Measurements from ENCODE around the gene DIDO1. TPM values are rescaled to one million over a fixed set of nuclear protein-coding genes. Genes with fewer than 3 reads are reported as not detected.

The DIDO1 gene
- total RNA-seq, 2 donors from 2014 or later: 34.7 to 37.5 TPM

DNA sequence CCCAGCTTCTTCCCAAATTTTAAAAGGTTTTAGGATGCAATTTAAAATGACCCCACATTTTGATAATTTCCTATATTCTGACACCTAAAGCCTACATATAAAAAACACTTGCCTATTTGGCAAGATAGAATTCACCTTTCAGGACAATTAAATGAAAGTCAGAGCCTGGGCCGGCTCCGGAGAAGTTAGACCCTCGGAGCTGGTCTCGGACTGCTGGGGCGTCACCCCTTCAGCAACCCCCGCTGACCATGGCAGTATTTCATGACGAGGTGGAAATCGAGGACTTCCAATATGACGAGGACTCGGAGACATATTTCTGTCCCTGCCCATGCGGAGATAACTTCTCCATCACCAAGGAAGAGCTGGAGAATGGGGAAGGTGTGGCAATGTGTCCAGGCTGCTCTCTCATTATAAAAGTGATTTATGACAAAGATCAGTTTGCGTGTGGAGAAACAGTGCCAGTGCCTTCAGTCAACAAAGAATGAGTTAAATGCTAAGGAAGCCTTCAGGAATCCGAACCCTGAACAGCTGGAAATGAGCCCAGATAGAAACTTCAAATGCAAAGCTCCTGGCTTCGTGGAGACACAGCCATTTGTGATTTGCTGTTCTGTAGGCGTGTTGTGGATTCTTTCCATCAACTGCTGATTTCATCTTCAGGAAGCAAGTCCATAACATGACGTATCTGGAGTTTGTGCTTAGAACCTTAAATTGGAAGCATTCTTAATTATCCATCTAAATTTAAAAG is 80.7 kb downstream of the DIDO1 start:
- TF ChIP-seq, protein P1, sequence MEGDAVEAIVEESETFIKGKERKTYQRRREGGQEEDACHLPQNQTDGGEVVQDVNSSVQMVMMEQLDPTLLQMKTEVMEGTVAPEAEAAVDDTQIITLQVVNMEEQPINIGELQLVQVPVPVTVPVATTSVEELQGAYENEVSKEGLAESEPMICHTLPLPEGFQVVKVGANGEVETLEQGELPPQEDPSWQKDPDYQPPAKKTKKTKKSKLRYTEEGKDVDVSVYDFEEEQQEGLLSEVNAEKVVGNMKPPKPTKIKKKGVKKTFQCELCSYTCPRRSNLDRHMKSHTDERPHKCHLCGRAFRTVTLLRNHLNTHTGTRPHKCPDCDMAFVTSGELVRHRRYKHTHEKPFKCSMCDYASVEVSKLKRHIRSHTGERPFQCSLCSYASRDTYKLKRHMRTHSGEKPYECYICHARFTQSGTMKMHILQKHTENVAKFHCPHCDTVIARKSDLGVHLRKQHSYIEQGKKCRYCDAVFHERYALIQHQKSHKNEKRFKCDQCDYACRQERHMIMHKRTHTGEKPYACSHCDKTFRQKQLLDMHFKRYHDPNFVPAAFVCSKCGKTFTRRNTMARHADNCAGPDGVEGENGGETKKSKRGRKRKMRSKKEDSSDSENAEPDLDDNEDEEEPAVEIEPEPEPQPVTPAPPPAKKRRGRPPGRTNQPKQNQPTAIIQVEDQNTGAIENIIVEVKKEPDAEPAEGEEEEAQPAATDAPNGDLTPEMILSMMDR (IDR thresholded peaks at IDR 0.05): no peak
- Histone ChIP-seq H3K9me3 (no peaks in the 10 kb centered on the region), H3K4me3 (no peak overlapping the region), H3K27ac (no peak overlapping the region), H3K27me3 (no peaks in the 10 kb centered on the region), H3K4me1 (no peaks in the 10 kb centered on the region), H3K36me3 (no peaks in the 10 kb centered on the region)
- DNase-seq (ENCODE audit: low spot score): no peak

DNA sequence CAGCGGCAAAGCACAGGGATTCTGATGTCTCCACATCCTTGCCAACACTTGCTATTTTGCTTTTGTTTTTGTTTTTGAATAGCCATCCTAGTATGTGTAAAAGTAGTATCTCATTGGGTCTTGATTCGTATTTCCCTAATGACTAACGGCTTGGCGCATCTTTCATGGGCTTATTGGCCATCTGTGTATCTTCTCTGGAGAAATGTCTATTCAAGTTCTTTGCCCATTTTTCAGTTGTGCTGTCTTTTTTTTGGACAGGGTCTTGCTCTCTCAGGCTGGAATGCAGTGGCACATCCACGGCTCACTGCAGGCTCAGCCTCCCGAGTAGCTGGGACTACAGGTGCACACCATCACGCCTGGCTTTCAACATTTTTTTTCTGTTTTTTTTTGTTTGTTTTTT is 82.1 kb downstream of the DIDO1 start:
- Histone ChIP-seq H3K4me3 (no peak overlapping the region), H3K4me1 (no peaks in the 10 kb centered on the region), H3K27ac (no peak overlapping the region), H3K27me3 (no peaks in the 10 kb centered on the region), H3K9me3 (no peaks in the 10 kb centered on the region), H3K36me3 (no peaks in the 10 kb centered on the region)
- TF ChIP-seq, protein P1 (IDR thresholded peaks at IDR 0.05): no peak
- DNase-seq (ENCODE audit: low spot score): no peak

DNA sequence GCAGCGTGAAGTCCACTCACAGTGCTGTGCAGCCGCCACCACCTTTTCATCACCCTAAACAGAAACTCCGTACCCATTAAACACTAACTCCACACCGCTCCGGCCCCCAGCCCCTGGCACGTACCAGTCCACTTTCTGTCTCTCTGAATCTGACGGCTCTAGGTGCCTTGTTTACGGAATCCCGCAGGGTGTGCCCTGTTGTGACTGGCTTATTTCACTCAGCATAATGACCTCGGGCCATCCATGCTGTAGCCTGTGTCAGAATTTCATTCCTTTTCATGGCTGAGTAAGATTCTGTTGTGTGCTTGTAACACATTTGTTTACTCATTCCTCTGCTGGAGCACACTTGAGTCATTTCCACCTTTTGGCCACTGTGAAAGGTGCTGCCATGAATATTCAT is 82.6 kb downstream of the DIDO1 start:
- no peaks in the 10 kb centered on the region for H3K9me3 ChIP-seq
- no peaks in the 10 kb centered on the region for H3K36me3 ChIP-seq
- no peak overlapping the region for H3K4me3 ChIP-seq
- DNase-seq (ENCODE audit: low spot score): no peak
- H3K27ac ChIP-seq: no peak overlapping the region
- TF ChIP-seq, protein P1 (IDR thresholded peaks at IDR 0.05): no peak
- no peaks in the 10 kb centered on the region for H3K4me1 ChIP-seq
- no peaks in the 10 kb centered on the region for H3K27me3 ChIP-seq

DNA sequence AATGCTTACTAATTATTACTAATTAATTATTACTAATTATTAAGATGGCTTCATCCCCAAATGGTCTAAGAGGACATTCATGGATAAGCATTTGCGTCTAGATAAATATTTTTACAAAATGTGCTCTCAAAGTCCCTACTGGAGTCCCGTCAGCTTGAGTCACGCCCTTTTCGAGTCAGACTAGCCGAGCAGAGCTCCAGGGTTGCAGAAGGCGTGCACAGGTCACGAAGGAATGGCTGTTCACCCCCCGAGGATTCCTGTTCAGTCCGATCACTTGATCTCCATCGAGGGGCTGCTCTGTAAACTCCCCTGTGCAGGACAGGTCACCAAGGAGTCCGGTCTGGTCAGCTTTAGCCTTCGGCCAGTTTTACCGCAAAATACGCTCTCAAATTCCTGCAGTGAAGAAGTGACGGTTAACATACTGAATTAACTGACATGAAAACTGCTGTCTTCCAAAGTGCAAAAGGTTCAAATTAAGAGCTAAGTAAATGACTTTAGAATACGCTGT is 84.5 kb downstream of the DIDO1 start:
- H3K36me3 ChIP-seq: no peaks in the 10 kb centered on the region
- no peaks in the 10 kb centered on the region for H3K4me1 ChIP-seq
- no peak for DNase-seq (ENCODE audit: low spot score)
- no peaks in the 10 kb centered on the region for H3K27me3 ChIP-seq
- TF ChIP-seq, protein P1 (IDR thresholded peaks at IDR 0.05): no peak
- no peaks in the 10 kb centered on the region for H3K9me3 ChIP-seq
- no peak overlapping the region for H3K27ac ChIP-seq
- H3K4me3 ChIP-seq: no peak overlapping the region

DNA sequence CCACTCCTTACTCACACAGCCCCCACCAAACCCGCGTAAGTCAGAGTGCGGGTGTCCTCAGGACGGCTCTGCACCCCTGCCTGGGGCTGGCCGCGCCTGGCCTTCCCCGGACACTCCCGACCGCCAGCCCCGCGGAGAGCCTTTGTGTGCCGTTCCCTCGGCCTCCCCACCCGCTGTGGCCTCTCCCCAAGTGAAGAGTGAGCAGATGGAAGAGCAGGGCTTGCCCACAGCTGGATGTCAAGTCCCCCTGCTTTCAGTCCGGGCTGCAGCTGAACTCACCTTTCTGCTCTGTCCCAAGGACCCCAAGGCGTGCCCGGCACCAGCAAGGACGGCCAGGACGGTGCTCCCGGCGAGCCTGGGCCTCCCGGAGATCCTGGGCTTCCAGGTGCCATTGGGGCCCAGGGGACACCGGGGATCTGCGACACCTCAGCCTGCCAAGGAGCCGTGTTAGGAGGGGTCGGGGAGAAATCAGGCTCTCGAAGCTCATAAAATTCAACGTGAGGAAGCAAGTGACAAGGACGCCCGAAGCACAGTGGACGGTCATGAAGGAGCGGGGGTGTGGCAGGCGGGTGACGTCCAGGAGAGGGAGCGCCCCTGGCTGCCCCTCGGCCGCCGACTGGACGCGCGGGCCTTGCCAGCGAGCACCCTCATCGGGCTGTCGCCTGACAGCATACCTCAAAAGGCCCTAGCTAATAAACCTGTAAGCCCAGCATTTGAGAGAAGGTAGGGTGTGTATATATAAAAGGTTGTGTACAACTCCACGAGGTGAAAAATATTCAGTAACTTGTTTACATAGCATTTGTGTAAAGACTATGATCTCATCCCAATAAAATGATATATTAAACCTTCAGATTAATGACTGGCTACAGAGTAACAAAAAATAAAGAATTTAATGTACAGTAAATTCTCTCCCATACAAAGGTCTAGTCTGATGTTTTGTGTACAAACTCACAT is 85.8 kb downstream of the DIDO1 start:
- no peak for DNase-seq (ENCODE audit: low spot score)
- Histone ChIP-seq H3K4me1 (no peaks in the 10 kb centered on the region), H3K36me3 (no peaks in the 10 kb centered on the region), H3K27me3 (no peaks in the 10 kb centered on the region), H3K9me3 (no peaks in the 10 kb centered on the region), H3K27ac (no peak overlapping the region), H3K4me3 (no peak overlapping the region)
- TF ChIP-seq, protein P1 (IDR thresholded peaks at IDR 0.05): no peak
